Muscle of arm (tissue), 12 donors: ENCODE data around the gene APBB1. TPM values are rescaled to one million over a fixed set of nuclear protein-coding genes. Genes with fewer than 3 reads are reported as not detected.
"Not testable (repeated sequence)": the region's sequence is repeated elsewhere in the genome, so short reads cannot be mapped to it uniquely, and the experiment has no call there.

Experiments used
- DNase-seq: peaks from one replicate; pipeline ENCODE4 v3.0.0-alpha.2; 2013
- polyA plus RNA-seq, 12 donors: library from polyadenylated mRNA; unstranded; fragments of 120-200 nt; gene quantifications; one replicate each; pipeline ENCODE4 v1.2.1, GENCODE V29; 2013; ENCODE audit not compliant: insufficient read length in 12 of 12

The APBB1 gene
- polyA plus RNA-seq, 12 donors, result 20.5 to 32.5 (median 28.1) TPM; not detected in 1

DNA sequence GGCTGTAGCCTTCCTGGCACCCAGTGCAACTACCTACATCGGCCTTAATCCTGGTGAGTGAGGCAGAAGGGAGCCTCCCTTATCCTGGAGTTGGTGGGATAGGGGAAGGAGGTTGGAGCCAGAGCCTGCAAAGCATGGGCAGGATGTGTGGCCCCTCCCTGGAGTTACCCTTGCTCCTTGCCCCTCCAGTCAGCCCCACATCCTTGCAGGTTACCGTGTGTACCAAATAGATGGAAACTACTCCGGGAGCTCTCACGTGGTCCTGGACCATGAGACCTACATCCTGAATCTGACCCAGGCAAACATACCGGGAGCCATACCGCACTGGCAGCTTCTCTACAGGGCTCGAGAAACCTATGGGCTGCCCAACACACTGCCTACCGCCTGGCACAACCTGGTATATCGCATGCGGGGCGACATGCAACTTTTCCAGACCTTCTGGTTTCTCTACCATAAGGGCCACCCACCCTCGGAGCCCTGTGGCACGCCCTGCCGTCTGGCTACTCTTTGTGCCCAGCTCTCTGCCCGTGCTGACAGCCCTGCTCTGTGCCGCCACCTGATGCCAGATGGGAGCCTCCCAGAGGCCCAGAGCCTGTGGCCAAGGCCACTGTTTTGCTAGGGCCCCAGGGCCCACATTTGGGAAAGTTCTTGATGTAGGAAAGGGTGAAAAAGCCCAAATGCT lies 24.8 kb downstream of the APBB1 start:
- no peak for DNase-seq

GRCh38 chr11:6392251-6392650 lies 26.6 kb downstream of the APBB1 start:
- DNase-seq, result not testable (repeated sequence)

GRCh38 chr11:6391537-6392134 lies 27.3 kb downstream of the APBB1 start:
- no peak for DNase-seq

DNA sequence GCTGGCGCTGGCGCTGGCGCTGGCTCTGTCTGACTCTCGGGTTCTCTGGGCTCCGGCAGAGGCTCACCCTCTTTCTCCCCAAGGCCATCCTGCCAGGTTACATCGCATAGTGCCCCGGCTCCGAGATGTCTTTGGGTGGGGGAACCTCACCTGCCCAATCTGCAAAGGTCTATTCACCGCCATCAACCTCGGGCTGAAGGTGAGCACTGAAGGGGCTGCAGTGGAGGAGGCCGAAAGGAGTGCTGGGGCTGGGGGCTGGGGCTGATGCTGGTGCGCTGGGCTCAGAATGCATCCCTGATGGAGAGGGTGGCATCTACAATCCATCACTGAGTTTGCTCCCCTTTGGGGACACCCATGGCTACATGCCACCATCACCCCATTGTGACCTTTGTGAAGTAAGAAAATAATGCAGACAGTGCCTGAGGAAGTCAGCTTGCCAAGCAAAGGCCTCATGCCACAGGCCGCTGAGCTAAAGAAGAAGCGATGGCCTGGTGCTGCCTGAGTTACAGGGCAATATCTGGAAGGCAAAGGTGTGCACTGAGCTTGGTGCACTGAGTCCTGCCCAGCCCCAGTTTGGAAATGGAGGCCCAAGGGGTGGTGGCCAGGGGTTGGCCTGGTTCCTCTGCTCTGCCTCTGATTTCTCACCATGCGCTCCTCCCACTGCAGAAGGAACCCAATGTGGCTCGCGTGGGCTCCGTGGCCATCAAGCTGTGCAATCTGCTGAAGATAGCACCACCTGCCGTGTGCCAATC lies 28.0 kb downstream of the APBB1 start:
- no peak for DNase-seq

GRCh38 chr11:6389905-6390717 lies 28.8 kb downstream of the APBB1 start, which contains the start of gene SMPD1:
TSS of gene SMPD1 (plus strand) at chr11:6390474. CDS start at chr11:6390599, 125 bp downstream.
- peak; percentile 86 for DNase-seq

DNA sequence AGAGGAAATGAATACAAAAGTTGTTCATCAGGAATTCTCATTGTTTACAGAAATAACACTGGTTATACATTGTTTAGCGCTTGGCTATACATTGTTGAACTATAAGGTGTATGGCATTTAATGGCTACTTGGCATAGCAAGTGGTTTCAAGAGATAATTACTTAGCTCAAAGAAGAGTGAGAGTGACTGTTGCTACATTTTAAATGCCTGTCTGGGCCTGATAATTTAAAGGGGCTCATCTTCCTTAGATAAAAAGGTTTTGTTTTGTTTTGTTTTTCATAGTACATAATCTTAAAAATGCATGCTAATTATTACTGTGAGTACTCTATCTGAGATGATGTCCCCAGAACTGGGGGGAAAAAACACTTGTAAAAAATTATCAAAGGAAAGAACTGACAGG lies 30.1 kb downstream of the APBB1 start:
- DNase-seq, result no peak

DNA sequence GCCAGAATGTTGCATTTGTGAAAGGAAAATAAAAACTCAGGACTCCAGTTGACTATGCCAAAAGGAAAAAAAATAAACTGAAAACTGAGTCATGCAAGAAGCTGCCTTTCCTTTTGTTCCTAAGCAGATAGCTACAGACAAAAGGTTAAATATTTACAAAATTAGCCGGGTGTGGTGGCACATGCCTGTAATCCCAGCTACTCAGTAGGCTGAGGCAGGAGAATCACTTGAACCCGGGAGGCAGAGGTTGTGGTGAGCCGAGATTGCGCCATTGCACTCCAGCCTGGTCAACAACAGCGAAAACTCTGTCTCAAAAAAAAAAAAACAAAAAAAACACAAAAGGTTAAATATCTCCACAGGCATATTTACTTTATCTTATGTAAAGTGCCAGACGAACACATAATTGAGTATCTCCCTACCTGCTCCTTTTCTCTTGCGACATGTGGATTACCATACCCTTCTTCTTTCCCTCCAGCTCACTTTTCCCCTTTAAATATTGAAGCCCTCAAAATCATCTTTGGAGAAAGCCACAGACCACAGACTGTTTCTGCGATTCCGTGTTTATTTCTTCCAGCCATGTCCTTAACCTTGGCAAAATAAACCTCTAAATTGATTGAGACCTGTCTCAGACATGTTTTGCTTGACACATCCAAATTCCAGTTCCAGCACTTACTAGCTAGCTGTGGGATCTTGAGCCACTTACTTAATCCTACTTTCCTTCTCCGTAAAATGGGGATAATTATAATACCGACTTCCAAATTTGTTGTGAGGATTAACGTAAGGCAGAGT lies 30.9 kb downstream of the APBB1 start:
- no peak for DNase-seq

- DNase-seq, result no peak
Measured at GRCh38 chr11:6385046-6385777, 33.7 kb downstream of the APBB1 start.

DNA sequence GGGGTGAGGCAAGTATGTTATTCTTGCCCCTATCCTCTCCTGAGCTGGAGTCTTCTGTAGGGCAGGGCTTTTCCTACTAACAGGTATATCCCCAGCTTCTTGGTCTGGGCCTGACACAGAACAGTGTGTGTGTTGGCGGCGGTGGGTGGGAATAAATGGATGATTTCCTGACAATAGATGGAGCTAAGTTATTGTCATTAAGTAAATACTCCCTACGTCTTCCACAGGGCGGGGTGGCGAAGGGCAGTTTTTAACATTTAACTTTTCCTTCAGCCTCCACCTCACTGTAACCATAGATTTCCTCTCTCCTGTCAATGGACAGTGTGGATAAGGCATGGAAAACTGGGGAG lies 40.3 kb downstream of the APBB1 start:
- DNase-seq, result no peak

DNA sequence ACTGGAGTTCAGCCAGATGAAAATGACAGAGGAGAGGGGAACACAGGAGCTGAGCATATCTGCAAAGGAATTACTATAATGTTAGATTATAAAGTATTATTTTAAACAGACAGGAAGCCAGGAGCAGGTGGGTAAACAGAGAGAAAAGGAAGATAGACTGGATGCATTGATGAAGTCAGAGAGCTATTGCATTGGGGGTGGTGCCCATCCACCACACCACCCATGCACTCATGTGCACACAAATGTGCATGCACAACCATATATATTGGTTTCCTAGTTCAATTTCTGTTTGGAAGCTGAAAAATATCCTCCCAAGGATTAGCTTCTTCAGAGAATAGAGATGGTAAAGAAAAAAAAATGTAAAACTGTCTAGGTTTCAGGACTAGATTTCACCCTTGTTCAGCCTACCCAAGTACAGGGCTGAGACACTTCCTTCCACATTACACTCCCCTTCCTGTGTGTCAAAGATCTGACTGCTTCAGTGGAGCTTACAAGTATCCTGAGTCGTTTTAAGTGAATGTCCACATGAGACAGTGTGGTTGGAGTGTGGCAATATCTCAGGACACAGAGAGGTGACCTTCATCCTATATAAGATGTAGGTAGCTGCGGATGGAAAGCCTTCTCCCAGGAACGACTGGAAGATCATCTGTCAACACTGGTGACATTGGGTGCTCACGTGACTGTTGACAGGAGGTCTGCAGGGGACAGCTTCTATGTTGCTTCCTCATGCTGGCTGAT lies 40.8 kb downstream of the APBB1 start:
- no peak for DNase-seq

DNA sequence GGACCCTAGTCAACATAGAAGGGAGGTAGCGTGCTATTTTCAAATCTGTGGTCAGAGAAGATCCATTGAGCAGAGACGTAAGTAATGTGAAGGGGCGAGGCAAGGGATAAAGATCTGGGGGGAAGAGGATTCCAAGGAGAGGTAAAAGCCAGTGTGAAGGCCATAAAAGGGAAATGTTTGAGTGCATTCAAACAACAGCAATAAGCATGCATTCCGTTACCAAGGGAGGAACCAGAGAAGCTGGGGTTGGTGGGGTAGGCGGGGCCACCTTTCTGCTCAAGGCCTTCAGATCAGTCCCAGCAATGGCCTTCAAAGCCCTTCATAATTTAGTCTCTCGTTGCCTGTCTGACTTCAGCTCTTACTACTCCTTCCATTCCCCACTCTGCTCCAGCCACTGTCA lies 47.1 kb downstream of the APBB1 start:
- DNase-seq, result no peak

DNA sequence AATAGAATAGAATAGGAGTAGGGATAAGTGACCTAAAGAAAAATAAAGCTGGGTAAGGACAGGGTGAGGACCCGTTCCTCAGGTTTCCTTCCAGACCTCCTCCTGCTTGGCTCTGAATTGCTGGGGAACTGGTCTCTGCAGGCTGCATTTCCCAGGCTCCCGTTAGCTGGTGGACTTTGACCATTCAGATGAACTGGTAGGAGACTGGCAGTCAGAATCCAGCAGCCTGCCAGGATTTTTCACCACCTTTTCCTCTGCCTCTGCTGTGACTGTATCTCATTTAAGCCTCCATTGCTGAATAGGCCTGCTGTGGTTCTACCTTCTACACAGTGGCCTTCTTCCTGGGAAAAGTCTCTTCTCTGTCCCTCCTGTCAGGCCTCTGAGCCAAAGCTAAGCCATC lies 53.2 kb downstream of the APBB1 start:
- no peak for DNase-seq

GRCh38 chr11:6362873-6363678 lies 55.8 kb downstream of the APBB1 start:
- peak; percentile 68 for DNase-seq

GRCh38 chr11:6362185-6362872 lies 56.6 kb downstream of the APBB1 start:
- no peak for DNase-seq

DNA sequence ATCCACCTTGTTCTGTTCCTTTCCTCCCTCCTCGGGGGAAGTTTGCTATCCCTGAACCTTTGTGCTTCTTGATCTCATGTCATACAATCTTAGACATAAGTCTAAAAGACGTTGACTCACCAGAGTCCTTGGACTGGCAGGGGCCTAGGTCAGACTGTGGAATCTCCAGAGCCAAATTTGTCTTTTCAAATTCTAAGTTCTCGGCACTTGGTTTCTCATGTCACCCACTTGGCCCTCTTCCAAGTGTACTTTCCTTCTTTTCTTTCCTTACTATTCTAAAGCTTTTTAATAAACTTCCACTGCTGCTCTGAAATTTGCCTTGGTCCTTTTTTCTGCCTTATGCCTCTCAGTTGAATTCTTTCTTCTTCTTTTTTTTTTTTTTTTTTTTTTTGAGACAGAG lies 58.7 kb downstream of the APBB1 start:
- DNase-seq, result no peak

GRCh38 chr11:6357222-6357621 lies 61.7 kb downstream of the APBB1 start:
- peak; percentile 38 for DNase-seq

DNA sequence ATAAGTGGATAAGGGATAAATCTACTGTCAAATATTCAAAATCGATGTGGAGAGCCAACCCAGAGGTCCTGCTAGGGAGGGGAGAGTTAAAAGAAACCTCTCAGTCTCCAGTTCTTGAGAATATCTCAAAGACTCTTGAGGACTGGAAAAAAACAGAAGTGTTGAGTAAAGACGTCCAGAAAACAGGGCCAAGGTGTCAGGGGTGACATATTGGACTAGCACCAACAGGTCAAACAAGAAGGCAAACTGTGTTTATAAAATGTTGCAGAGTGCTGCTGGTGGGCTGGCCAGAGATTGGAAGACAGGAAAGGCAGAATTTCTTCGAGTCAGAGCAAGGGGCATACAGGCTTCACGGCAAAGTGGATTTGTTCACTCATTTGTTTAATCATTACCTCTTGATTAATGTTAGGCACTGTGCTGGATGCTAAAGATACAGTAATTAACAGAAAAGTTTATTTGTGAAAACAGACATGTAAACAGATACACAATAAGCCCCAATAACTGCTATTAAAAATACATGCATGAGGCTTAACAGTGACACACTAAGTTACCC lies 62.3 kb downstream of the APBB1 start:
- no peak for DNase-seq
